Vagina (tissue), 2 donors: ENCODE results near the gene SUMF1. TPM values are rescaled to one million over a fixed set of nuclear protein-coding genes. Genes with fewer than 3 reads are reported as not detected.

ENCODE experiments used
- DNase-seq, 2 donors: peaks; one replicate each; pipeline ENCODE4 v3.0.0-alpha.2; 2017; ENCODE audit errors: extremely low spot score in 2 of 2
- H3K27ac ChIP-seq: fragments of 200-600 bp; sonication (generic); one replicate; pipeline ENCODE4 v1.5.1; 2019
- H3K27me3 ChIP-seq: fragments of 200-600 bp; sonication (generic); one replicate; pipeline ENCODE4 v1.5.1; 2019
- H3K36me3 ChIP-seq, 2 donors: fragments of 200-600 bp; sonication (generic); one replicate each; pipeline ENCODE4 v1.5.1; 2017 to 2019
- H3K4me1 ChIP-seq: fragments of 200-600 bp; sonication (generic); one replicate; pipeline ENCODE4 v1.5.1; 2019
- H3K4me3 ChIP-seq, 2 donors: fragments of 200-600 bp; sonication (generic); 1 replicate in 1 of 2; 2 replicates in 1 of 2; pipeline ENCODE4 v1.5.1; 2016 to 2019
- H3K9me3 ChIP-seq: fragments of 200-600 bp; sonication (generic); one replicate; pipeline ENCODE4 v1.5.1; 2019
- POLR2A ChIP-seq, 2 donors: fragments of 450-650 bp; IDR thresholded peaks; one replicate each; pipeline ENCODE4 v1.6.1; 2017; ENCODE audit warnings: antibody characterized with exemption in 2 of 2, mild to moderate bottlenecking in 2 of 2, moderate library complexity in 2 of 2
- POLR2AphosphoS5 ChIP-seq, 2 donors: sonication (generic); formaldehyde crosslinking; IDR thresholded peaks; one replicate each; pipeline ENCODE4 v1.9.0; 2017; ENCODE audit warnings: antibody characterized with exemption in 2 of 2, mild to moderate bottlenecking in 2 of 2, low read depth in 1 of 2; ENCODE audit not compliant: insufficient read depth in 1 of 2
- intact Hi-C: fragments of 100-400 bp; cut with DNase I; formaldehyde crosslinking; loops from one replicate; pipeline ENCODE4 v1.15.1; 2023
- total RNA-seq: library from RNA; depleted of rRNA; stranded (reverse); fragments of >200 nt; gene quantifications from one replicate; pipeline ENCODE4 v1.2.3, GENCODE V29; 2016
- TF ChIP-seq, protein P1 (sequence below), 3 experiments: fragments of 450-650 bp in 2 of 3; fragments of 200-600 bp in 1 of 3; sonication (generic) in 1 of 3; IDR thresholded peaks; one replicate each; pipeline ENCODE4 v1.5.1; 2017 to 2019; ENCODE audit warnings: antibody characterized with exemption in 3 of 3, mild to moderate bottlenecking in 2 of 3, moderate library complexity in 2 of 3

Gene SUMF1
- total RNA-seq, 1 donor from 2014 or later, result 65.6 TPM

DNA sequence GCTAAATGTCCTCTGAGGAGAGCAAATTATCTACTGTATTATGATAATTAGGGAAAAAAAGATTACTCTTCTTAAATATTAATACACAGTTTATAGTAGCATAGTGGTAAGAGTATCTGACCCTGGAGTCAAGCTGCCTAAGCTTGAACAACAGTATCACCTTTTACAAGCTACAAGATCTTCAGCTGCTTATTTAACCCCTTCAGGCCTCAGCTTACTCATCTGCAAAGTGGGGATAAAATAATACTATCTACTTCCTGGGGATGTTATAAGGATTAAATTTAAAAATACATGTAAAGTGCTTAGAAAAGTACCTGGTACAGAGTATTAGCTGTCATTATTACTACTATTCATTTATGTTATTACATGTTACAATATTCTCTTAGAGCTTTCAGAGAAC is 42.0 kb downstream of the SUMF1 start:
- Histone ChIP-seq H3K27ac (no peak overlapping the region), H3K27me3 (no peaks in the 10 kb centered on the region), H3K4me1 (peaks cover 23% of the 10 kb centered on the region), H3K4me3 (no peak overlapping the region), H3K9me3 (no peaks in the 10 kb centered on the region), H3K36me3 (no peaks in the 10 kb centered on the region)
- intact Hi-C loops, result no loop called here
- no peak for DNase-seq
- no peak for TF ChIP-seq POLR2AphosphoS5 (IDR thresholded peaks at IDR 0.05; ENCODE audit: insufficient read depth in 1 of 2, low read depth in 1 of 2)
- TF ChIP-seq, protein P1, sequence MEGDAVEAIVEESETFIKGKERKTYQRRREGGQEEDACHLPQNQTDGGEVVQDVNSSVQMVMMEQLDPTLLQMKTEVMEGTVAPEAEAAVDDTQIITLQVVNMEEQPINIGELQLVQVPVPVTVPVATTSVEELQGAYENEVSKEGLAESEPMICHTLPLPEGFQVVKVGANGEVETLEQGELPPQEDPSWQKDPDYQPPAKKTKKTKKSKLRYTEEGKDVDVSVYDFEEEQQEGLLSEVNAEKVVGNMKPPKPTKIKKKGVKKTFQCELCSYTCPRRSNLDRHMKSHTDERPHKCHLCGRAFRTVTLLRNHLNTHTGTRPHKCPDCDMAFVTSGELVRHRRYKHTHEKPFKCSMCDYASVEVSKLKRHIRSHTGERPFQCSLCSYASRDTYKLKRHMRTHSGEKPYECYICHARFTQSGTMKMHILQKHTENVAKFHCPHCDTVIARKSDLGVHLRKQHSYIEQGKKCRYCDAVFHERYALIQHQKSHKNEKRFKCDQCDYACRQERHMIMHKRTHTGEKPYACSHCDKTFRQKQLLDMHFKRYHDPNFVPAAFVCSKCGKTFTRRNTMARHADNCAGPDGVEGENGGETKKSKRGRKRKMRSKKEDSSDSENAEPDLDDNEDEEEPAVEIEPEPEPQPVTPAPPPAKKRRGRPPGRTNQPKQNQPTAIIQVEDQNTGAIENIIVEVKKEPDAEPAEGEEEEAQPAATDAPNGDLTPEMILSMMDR (IDR thresholded peaks at IDR 0.05), result no peak
- TF ChIP-seq POLR2A (IDR thresholded peaks at IDR 0.05), result no peak

DNA sequence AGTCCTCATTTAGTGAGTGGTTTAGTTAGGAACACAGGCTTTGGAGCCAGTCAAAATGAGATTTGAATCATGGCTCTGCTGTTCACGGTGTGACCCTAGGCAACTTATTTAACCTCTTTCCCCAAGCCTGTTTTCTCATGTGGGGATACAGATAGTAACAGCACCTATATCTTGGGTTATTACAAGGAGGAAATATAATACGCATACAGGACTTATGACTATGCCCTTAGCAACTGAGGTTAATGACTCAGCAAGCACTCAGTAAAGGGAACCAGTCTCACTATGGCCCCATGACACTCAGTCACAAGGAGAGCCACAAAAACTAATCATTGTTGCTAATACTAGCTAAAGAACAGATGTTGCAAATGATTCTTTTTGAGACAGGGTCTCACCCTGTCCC is 45.9 kb downstream of the SUMF1 start:
- no peaks in the 10 kb centered on the region for H3K9me3 ChIP-seq
- no peak overlapping the region for H3K4me3 ChIP-seq
- peaks cover 16% of the 10 kb centered on the region for H3K4me1 ChIP-seq
- H3K27ac ChIP-seq, result no peak overlapping the region
- intact Hi-C loops, result no loop called here
- DNase-seq, result no peak
- no peaks in the 10 kb centered on the region for H3K36me3 ChIP-seq
- no peak for TF ChIP-seq POLR2A (IDR thresholded peaks at IDR 0.05)
- TF ChIP-seq POLR2AphosphoS5 (IDR thresholded peaks at IDR 0.05; ENCODE audit: insufficient read depth in 1 of 2, low read depth in 1 of 2), result no peak
- TF ChIP-seq, protein P1 (IDR thresholded peaks at IDR 0.05), result no peak
- H3K27me3 ChIP-seq, result no peaks in the 10 kb centered on the region

DNA sequence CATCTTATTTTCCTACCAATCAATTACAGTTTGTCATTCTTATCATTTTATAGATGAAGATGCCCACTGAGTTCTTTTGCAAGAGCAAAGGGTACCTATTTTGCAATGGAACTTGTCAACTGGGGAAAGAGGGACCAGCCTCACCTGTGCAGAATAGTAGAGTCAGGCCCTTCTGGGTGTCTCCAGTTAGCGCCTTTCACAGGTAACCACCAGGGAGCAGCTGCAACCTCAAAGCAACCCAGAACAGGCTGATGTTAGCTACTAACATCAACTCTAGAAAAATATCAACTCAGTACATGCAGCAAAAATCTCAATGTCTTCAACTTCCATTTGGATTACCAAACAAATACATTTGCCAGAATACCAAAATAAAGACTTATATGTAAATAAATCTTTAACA is 47.1 kb downstream of the SUMF1 start:
- H3K4me3 ChIP-seq, result no peak overlapping the region
- H3K36me3 ChIP-seq, result no peaks in the 10 kb centered on the region
- intact Hi-C loops, result no loop called here
- no peak for TF ChIP-seq POLR2A (IDR thresholded peaks at IDR 0.05)
- TF ChIP-seq POLR2AphosphoS5 (IDR thresholded peaks at IDR 0.05; ENCODE audit: insufficient read depth in 1 of 2, low read depth in 1 of 2), result no peak
- TF ChIP-seq, protein P1 (IDR thresholded peaks at IDR 0.05), result no peak
- H3K9me3 ChIP-seq, result no peaks in the 10 kb centered on the region
- H3K27ac ChIP-seq, result no peak overlapping the region
- H3K4me1 ChIP-seq, result peaks cover 10% of the 10 kb centered on the region
- no peaks in the 10 kb centered on the region for H3K27me3 ChIP-seq
- no peak for DNase-seq

DNA sequence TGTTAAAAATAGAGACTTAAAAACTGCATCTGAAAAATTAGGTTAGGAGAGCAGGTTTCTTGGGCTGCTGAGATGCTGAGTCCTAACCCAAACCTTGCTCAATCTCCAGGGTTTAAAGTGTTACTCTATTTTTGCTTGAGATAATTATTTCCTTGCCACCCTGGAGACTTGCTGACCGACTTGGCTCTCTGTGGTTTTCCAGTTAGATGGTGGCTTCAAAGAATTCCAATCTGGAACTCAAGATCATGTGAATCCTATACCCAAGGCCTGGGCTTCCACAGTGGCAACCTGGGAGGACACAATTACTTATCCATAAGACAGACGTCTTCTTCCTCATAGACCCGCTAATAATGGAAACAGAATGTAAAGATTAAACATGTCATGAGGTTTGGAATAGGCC is 47.7 kb downstream of the SUMF1 start:
- peaks cover 10% of the 10 kb centered on the region for H3K4me1 ChIP-seq
- no peaks in the 10 kb centered on the region for H3K27me3 ChIP-seq
- TF ChIP-seq POLR2AphosphoS5 (IDR thresholded peaks at IDR 0.05; ENCODE audit: insufficient read depth in 1 of 2, low read depth in 1 of 2), result no peak
- TF ChIP-seq, protein P1 (IDR thresholded peaks at IDR 0.05), result no peak
- no peak overlapping the region for H3K27ac ChIP-seq
- no peak overlapping the region for H3K4me3 ChIP-seq
- H3K9me3 ChIP-seq, result no peaks in the 10 kb centered on the region
- DNase-seq, result no peak
- intact Hi-C loops, result no loop called here
- peaks cover 0 to 3% of the 10 kb centered on the region in 2 donors for H3K36me3 ChIP-seq

DNA sequence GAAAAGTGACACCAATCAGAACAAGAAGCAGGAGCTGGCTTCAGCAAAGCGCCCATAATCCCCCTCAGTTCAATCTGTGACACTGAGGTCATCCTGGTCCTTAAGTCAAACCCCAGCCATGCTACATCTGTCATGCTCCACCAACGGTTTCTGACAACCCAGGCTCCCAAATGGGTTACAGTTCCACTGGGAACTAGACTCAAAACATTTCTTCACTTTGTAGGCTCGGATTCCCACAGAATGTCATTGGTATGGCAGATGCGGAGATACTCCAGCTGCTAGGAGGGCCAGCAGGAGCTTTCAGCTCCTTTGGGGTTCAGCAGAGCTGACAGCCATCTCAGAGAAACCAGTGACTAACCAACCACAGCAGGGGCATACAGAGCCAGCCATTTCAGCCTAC is 48.9 kb downstream of the SUMF1 start:
- Histone ChIP-seq H3K4me1 (peaks cover 10% of the 10 kb centered on the region), H3K27ac (peak overlapping the region; percentile 39), H3K27me3 (no peaks in the 10 kb centered on the region), H3K36me3 (peaks cover 0 to 4% of the 10 kb centered on the region in 2 donors), H3K4me3 (no peak overlapping the region), H3K9me3 (no peaks in the 10 kb centered on the region)
- DNase-seq, result no peak
- no peak for TF ChIP-seq POLR2A (IDR thresholded peaks at IDR 0.05)
- no peak for TF ChIP-seq POLR2AphosphoS5 (IDR thresholded peaks at IDR 0.05; ENCODE audit: insufficient read depth in 1 of 2, low read depth in 1 of 2)
- TF ChIP-seq, protein P1 (IDR thresholded peaks at IDR 0.05), result no peak
- intact Hi-C loops, result no loop called here
